ENCODE measurements around the gene STYK1. TPM values are rescaled to one million over a fixed set of nuclear protein-coding genes. Genes with fewer than 3 reads are reported as not detected.
A peak's percentile ranks its signal among the peaks of the same experiment; 100 is the strongest.

Gene STYK1
- polyA plus RNA-seq, 3 donors: not detected

DNA sequence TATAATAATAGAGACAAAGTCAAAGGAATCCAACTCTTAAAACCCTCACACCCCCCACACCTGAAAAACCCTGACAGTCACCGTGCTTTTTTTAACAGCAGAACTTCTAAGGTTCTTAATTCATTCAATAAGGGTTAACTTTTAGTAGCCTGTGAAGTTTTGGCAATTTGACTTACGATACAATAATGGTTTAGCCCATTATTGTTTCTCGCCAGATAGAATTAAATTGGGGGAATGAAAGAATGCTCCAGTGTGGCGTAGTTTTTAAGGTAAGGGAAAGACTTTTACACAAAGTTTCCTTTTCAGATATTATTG lies 59.8 kb downstream of the STYK1 start:
- TF ChIP-seq, protein P1, sequence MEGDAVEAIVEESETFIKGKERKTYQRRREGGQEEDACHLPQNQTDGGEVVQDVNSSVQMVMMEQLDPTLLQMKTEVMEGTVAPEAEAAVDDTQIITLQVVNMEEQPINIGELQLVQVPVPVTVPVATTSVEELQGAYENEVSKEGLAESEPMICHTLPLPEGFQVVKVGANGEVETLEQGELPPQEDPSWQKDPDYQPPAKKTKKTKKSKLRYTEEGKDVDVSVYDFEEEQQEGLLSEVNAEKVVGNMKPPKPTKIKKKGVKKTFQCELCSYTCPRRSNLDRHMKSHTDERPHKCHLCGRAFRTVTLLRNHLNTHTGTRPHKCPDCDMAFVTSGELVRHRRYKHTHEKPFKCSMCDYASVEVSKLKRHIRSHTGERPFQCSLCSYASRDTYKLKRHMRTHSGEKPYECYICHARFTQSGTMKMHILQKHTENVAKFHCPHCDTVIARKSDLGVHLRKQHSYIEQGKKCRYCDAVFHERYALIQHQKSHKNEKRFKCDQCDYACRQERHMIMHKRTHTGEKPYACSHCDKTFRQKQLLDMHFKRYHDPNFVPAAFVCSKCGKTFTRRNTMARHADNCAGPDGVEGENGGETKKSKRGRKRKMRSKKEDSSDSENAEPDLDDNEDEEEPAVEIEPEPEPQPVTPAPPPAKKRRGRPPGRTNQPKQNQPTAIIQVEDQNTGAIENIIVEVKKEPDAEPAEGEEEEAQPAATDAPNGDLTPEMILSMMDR (IDR thresholded peaks at IDR 0.05): no peak
- DNase-seq: no peak
- Histone ChIP-seq H3K27ac (ENCODE audit: low read depth in 1 of 2, low read length in 2 of 2) (peak overlapping the region in 1 of 2 donors; percentile 92), H4K20me1 (ENCODE audit: insufficient read depth, low read length) (no peaks in the 10 kb centered on the region), H3K4me1 (ENCODE audit: control insufficient read depth in 1 of 2, insufficient read depth in 2 of 2, low read length in 2 of 2) (peaks cover 10 to 18% of the 10 kb centered on the region in 2 donors), H3K9ac (ENCODE audit: insufficient read depth, low read length, poor library complexity, severe bottlenecking) (peak overlapping the region; percentile 79), H3K4me2 (replicated peaks; ENCODE audit: extremely low read depth, low read length, poor library complexity, severe bottlenecking) (peak overlapping the region; percentile 74), H3K27me3 (ENCODE audit: control insufficient read depth in 2 of 2, insufficient read depth in 2 of 2, low read length in 2 of 2) (no peaks in the 10 kb centered on the region), H2AFZ (ENCODE audit: insufficient read depth, low read depth, low read length, poor library complexity, severe bottlenecking) (peak overlapping the region; percentile 82), H3K4me3 (replicated peaks in 1 of 3; ENCODE audit: low read depth in 2 of 3, low read length in 3 of 3) (peak overlapping the region; percentile 83 to 97 (median 91)), H3K79me2 (ENCODE audit: insufficient read depth, low read length) (peaks cover 27% of the 10 kb centered on the region), H3K36me3 (replicated peaks in 1 of 2; ENCODE audit: control insufficient read depth in 1 of 2, insufficient read depth in 2 of 2, low read length in 2 of 2) (peaks cover 13% of the 10 kb centered on the region in 2 donors), H3K9me3 (replicated peaks in 1 of 2; ENCODE audit: control insufficient read depth in 1 of 2, insufficient read depth in 1 of 2, low read length in 2 of 2) (no peaks in the 10 kb centered on the region)
- Mint-ChIP-seq H3K27ac (peak overlapping the region in 6 of 7 donors; percentile 97 to 100 (median 98)), H3K27me3 (ENCODE audit: low read depth in 3 of 3) (peaks cover 1 to 2% (median 1%) of the 10 kb centered on the region in 3 donors), H3K4me1 (peaks cover 15% of the 10 kb centered on the region), H3K4me3 (peak overlapping the region; percentile 96 to 99), H3K9me3 (peaks cover 0 to 2% (median 0%) of the 10 kb centered on the region in 7 donors), H3K36me3 (peaks cover 12 to 19% of the 10 kb centered on the region in 2 donors)
- intact Hi-C loops (cut with micrococcal nuclease): loop anchor here in 1 of 2 donors (10.0 kb wide), 1 partner anchor 111 kb away; the partner anchor contains the start of gene YBX3
- no CpG with 5 or more reads among the region's 4 CpGs for WGBS (ENCODE audit: insufficient coverage)

DNA sequence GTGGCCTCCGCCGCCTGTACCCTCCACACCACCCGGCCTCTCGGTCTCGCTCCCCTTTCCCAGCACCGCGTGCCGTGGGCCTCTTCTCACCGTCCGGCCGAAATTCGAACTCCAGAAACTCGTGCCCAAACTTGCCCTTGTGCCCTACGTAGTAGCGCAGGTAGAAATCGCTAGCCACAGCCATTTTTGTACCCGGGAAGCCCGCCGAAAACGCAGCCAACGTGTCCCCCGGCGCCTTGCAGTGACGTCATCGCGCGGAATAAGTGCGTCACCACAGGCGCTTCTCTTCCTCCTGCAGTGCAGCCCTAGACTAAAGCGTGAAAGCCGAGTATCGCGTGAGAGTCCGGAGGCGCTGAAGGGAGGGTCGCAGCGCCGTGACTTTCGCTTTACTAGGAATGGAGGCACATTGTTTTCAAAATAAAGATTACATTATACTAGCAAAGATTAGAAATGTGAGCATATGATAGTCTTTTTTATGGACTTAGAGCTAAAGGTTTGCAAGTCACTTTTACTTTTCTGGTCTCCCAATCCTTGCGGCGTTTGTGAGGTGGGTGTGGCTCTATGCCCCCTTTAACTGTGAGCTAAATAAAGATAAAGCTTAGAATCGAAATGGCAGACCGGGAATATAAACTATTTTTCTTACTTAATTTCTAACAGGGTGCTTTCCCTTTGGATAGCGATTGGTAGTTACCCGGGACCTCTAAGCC lies 60.4 kb downstream of the STYK1 start, which contains the start of gene MAGOHB:
Gene MAGOHB (minus strand): TSS at position 261 of the 707 bp plus-strand sequence. CDS start 77 bp downstream, at position 184.
- peak; percentile 95 to 97 (median 97) for DNase-seq
- under 1% methylated on average over 29 of the region's 45 CpGs for WGBS (ENCODE audit: insufficient coverage)
- Histone ChIP-seq H3K4me3 (replicated peaks in 1 of 3; ENCODE audit: low read depth in 2 of 3, low read length in 3 of 3) (peak within 1 kb of the TSS; percentile 83 to 97 (median 91)), H3K27me3 (ENCODE audit: control insufficient read depth in 2 of 2, insufficient read depth in 2 of 2, low read length in 2 of 2) (no peaks in the 10 kb centered on the region), H3K9ac (ENCODE audit: insufficient read depth, low read length, poor library complexity, severe bottlenecking) (peak within 1 kb of the TSS; percentile 79), H3K9me3 (replicated peaks in 1 of 2; ENCODE audit: control insufficient read depth in 1 of 2, insufficient read depth in 1 of 2, low read length in 2 of 2) (no peaks in the 10 kb centered on the region), H3K36me3 (replicated peaks in 1 of 2; ENCODE audit: control insufficient read depth in 1 of 2, insufficient read depth in 2 of 2, low read length in 2 of 2) (peaks cover 18% of the 10 kb centered on the region in 2 donors), H3K4me1 (ENCODE audit: control insufficient read depth in 1 of 2, insufficient read depth in 2 of 2, low read length in 2 of 2) (peaks cover 10 to 18% of the 10 kb centered on the region in 2 donors), H3K4me2 (replicated peaks; ENCODE audit: extremely low read depth, low read length, poor library complexity, severe bottlenecking) (peak within 1 kb of the TSS; percentile 74), H3K79me2 (ENCODE audit: insufficient read depth, low read length) (peaks cover 27% of the 10 kb centered on the region), H3K27ac (ENCODE audit: low read depth in 1 of 2, low read length in 2 of 2) (peak within 1 kb of the TSS; percentile 67 to 92), H2AFZ (ENCODE audit: insufficient read depth, low read depth, low read length, poor library complexity, severe bottlenecking) (peak within 1 kb of the TSS; percentile 82), H4K20me1 (ENCODE audit: insufficient read depth, low read length) (no peaks in the 10 kb centered on the region)
- H3K36me3 Mint-ChIP-seq: peaks cover 17 to 23% of the 10 kb centered on the region in 2 donors
- peaks cover 1 to 2% (median 1%) of the 10 kb centered on the region in 3 donors for H3K27me3 Mint-ChIP-seq (ENCODE audit: low read depth in 3 of 3)
- peaks cover 15% of the 10 kb centered on the region for H3K4me1 Mint-ChIP-seq
- peak within 1 kb of the TSS; percentile 96 to 99 for H3K4me3 Mint-ChIP-seq
- H3K27ac Mint-ChIP-seq: peak within 1 kb of the TSS; percentile 95 to 100 (median 98)
- H3K9me3 Mint-ChIP-seq: peaks cover 0 to 2% (median 0%) of the 10 kb centered on the region in 7 donors
- TF ChIP-seq, protein P1 (IDR thresholded peaks at IDR 0.05): no peak
- intact Hi-C loops (cut with micrococcal nuclease): loop anchor here in 1 of 2 donors (10.0 kb wide), 1 partner anchor 111 kb away; the partner anchor contains the start of gene YBX3

Measured in CD14-positive monocyte (primary cell).